Measurements from ENCODE around the gene LRRC75A. TPM values are rescaled to one million over a fixed set of nuclear protein-coding genes. Genes with fewer than 3 reads are reported as not detected.

The LRRC75A gene
- total and polyA plus RNA-seq, 4 donors: 0.08 to 22.6 (median 0.37) TPM

DNA sequence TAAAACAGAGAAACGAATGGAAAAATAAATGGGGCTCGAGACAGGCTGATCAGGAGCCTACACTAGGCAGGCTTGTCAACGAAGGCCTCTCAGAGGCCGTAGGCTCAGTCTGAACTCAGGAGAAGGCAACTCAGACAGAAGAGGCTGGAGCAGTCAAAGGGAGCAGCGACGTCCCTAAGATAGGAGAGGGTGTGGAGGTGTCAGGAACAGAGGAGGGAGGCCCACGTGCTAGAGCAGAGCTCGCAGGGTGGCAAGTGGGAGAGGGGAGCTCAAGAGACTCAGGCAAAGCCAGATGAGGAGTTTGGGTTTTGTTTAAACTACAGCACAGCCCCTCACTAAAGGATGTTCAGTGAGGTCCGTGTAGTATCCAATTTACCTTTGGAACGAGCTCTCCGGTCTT is 32.7 kb downstream of the LRRC75A start:
- 89% methylated on average over 11 of the region's 11 CpGs for WGBS
- Histone ChIP-seq H3K9ac (ENCODE audit: low read depth in 1 of 2, low read length in 2 of 2) (no peak overlapping the region), H3K4me1 (ENCODE audit: control insufficient read depth in 4 of 4, insufficient read depth in 4 of 4, low read length in 3 of 4) (peaks cover 0 to 9% (median 7%) of the 10 kb centered on the region in 4 donors), H3K9me3 (ENCODE audit: control insufficient read depth in 4 of 4, low read length in 3 of 4) (no peaks in the 10 kb centered on the region), H3K27me3 (ENCODE audit: control insufficient read depth in 4 of 4, insufficient read depth in 4 of 4, low read length in 3 of 4) (no peaks in the 10 kb centered on the region), H3K4me3 (ENCODE audit: low read depth in 1 of 3, low read length in 3 of 3) (no peak overlapping the region), H3K36me3 (ENCODE audit: control insufficient read depth in 4 of 4, insufficient read depth in 3 of 4, low read depth in 1 of 4, low read length in 3 of 4) (no peaks in the 10 kb centered on the region), H3K27ac (ENCODE audit: low read depth in 1 of 2, low read length in 2 of 2) (no peak overlapping the region)
- TF ChIP-seq EGR1 (IDR thresholded peaks at IDR 0.05; ENCODE audit: low read depth in 2 of 2) (no peak), ZBTB33 (IDR thresholded peaks at IDR 0.05) (no peak), SP1 (IDR thresholded peaks at IDR 0.05) (no peak), HNF4A (conservative IDR thresholded peaks at IDR 0.05) (no peak), ATF3 (IDR thresholded peaks at IDR 0.05) (no peak), FOXA1 (IDR thresholded peaks at IDR 0.05) (no peak), GABPA (IDR thresholded peaks at IDR 0.05 in 1 of 2, conservative IDR thresholded peaks at IDR 0.05 in 1 of 2) (no peak), MAX (IDR thresholded peaks at IDR 0.05) (no peak), JUND (IDR thresholded peaks at IDR 0.05) (no peak), TAF1 (conservative IDR thresholded peaks at IDR 0.05) (no peak), FOXA2 (IDR thresholded peaks at IDR 0.05) (no peak), HNF4G (IDR thresholded peaks at IDR 0.05) (no peak), YY1 (IDR thresholded peaks at IDR 0.05) (no peak), RXRA (IDR thresholded peaks at IDR 0.05) (no peak), NR2F2 (IDR thresholded peaks at IDR 0.05) (no peak), RAD21 (IDR thresholded peaks at IDR 0.05) (no peak)
- TF ChIP-seq, protein P1, sequence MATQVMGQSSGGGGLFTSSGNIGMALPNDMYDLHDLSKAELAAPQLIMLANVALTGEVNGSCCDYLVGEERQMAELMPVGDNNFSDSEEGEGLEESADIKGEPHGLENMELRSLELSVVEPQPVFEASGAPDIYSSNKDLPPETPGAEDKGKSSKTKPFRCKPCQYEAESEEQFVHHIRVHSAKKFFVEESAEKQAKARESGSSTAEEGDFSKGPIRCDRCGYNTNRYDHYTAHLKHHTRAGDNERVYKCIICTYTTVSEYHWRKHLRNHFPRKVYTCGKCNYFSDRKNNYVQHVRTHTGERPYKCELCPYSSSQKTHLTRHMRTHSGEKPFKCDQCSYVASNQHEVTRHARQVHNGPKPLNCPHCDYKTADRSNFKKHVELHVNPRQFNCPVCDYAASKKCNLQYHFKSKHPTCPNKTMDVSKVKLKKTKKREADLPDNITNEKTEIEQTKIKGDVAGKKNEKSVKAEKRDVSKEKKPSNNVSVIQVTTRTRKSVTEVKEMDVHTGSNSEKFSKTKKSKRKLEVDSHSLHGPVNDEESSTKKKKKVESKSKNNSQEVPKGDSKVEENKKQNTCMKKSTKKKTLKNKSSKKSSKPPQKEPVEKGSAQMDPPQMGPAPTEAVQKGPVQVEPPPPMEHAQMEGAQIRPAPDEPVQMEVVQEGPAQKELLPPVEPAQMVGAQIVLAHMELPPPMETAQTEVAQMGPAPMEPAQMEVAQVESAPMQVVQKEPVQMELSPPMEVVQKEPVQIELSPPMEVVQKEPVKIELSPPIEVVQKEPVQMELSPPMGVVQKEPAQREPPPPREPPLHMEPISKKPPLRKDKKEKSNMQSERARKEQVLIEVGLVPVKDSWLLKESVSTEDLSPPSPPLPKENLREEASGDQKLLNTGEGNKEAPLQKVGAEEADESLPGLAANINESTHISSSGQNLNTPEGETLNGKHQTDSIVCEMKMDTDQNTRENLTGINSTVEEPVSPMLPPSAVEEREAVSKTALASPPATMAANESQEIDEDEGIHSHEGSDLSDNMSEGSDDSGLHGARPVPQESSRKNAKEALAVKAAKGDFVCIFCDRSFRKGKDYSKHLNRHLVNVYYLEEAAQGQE (IDR thresholded peaks at IDR 0.05): no peak
- TF ChIP-seq, protein P2, sequence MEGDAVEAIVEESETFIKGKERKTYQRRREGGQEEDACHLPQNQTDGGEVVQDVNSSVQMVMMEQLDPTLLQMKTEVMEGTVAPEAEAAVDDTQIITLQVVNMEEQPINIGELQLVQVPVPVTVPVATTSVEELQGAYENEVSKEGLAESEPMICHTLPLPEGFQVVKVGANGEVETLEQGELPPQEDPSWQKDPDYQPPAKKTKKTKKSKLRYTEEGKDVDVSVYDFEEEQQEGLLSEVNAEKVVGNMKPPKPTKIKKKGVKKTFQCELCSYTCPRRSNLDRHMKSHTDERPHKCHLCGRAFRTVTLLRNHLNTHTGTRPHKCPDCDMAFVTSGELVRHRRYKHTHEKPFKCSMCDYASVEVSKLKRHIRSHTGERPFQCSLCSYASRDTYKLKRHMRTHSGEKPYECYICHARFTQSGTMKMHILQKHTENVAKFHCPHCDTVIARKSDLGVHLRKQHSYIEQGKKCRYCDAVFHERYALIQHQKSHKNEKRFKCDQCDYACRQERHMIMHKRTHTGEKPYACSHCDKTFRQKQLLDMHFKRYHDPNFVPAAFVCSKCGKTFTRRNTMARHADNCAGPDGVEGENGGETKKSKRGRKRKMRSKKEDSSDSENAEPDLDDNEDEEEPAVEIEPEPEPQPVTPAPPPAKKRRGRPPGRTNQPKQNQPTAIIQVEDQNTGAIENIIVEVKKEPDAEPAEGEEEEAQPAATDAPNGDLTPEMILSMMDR (IDR thresholded peaks at IDR 0.05; ENCODE audit: low read depth, low read length, missing input control): no peak
- DNase-seq (ENCODE audit: low spot score): no peak
